Measurements from ENCODE around the gene BRD9.
A peak's percentile ranks its signal among the peaks of the same experiment; 100 is the strongest.
"Not testable (repeated sequence)": the region's sequence is repeated elsewhere in the genome, so short reads cannot be mapped to it uniquely, and the experiment has no call there.

Gene BRD9

GRCh38 chr5:892394-893136 is at the start of gene BRD9, which contains the start of gene TRIP13:
Gene BRD9, minus strand, starts transcription at chr5:892801. Its CDS starts 144 bp downstream, at chr5:892657.
Gene TRIP13, plus strand, starts transcription at chr5:892884. Its CDS starts 115 bp downstream, at chr5:892999.
- peak; percentile 78 for DNase-seq

GRCh38 chr5:940741-941140 is 48.1 kb upstream of the BRD9 start:
- not testable (repeated sequence) for DNase-seq

- no peak for DNase-seq
Measured at GRCh38 chr5:939368-939767, 46.8 kb upstream of the BRD9 start.

GRCh38 chr5:937151-937924 is 44.7 kb upstream of the BRD9 start:
- DNase-seq = no peak

- DNase-seq = no peak
Measured at GRCh38 chr5:936149-937144, 43.8 kb upstream of the BRD9 start.

- DNase-seq = no peak
Measured at GRCh38 chr5:935510-936084, 43.0 kb upstream of the BRD9 start.

GRCh38 chr5:934381-934967 is 41.9 kb upstream of the BRD9 start:
- not testable (repeated sequence) for DNase-seq

- not testable (repeated sequence) for DNase-seq
Measured at GRCh38 chr5:933951-934350, 41.4 kb upstream of the BRD9 start.

GRCh38 chr5:933251-933861 is 40.8 kb upstream of the BRD9 start:
- no peak for DNase-seq

- DNase-seq = no peak
Measured at GRCh38 chr5:932628-933250, 40.1 kb upstream of the BRD9 start.

- DNase-seq = no peak
Measured at GRCh38 chr5:932151-932627, 39.6 kb upstream of the BRD9 start.

GRCh38 chr5:931570-932145 is 39.1 kb upstream of the BRD9 start:
- no peak for DNase-seq

GRCh38 chr5:930866-931265 is 38.3 kb upstream of the BRD9 start:
- no peak for DNase-seq

- DNase-seq = no peak
Measured at GRCh38 chr5:929596-929995, 37.0 kb upstream of the BRD9 start.

GRCh38 chr5:929182-929581 is 36.6 kb upstream of the BRD9 start:
- DNase-seq = not testable (repeated sequence)

- no peak for DNase-seq
Measured at GRCh38 chr5:927172-928015, 34.8 kb upstream of the BRD9 start.

GRCh38 chr5:926417-927171 is 34.0 kb upstream of the BRD9 start:
- DNase-seq = no peak

GRCh38 chr5:923281-923873 is 30.8 kb upstream of the BRD9 start:
- peak; percentile 77 for DNase-seq

Measured in NCI-H82 (cell line).